Right atrium auricular region (tissue), 2 donors: Measurements from ENCODE around the gene ZNF319. TPM values are rescaled to one million over a fixed set of nuclear protein-coding genes. Genes with fewer than 3 reads are reported as not detected.

Experiments
- DNase-seq: peaks from one replicate; pipeline ENCODE4 v3.0.0-alpha.2; 2019; ENCODE audit warnings: low spot score
- H3K27ac ChIP-seq, 2 donors: fragments of 200-600 bp; sonication (generic); 1 replicate in 1 of 2; 2 replicates in 1 of 2; pipeline ENCODE4 v1.5.1; 2016 to 2019
- H3K27me3 ChIP-seq, 2 donors: fragments of 200-600 bp; sonication (generic); one replicate each; pipeline versions ENCODE4 v1.5.1 to v1.6.0; 2017 to 2019
- H3K36me3 ChIP-seq: fragments of 200-600 bp; sonication (generic); one replicate; pipeline ENCODE4 v1.5.1; 2016
- H3K4me1 ChIP-seq, 2 donors: fragments of 200-600 bp; sonication (generic); one replicate each; pipeline versions ENCODE4 v1.5.1 to v1.6.0; 2017 to 2019
- H3K4me3 ChIP-seq, 2 donors: fragments of 200-600 bp; sonication (generic); 1 replicate in 1 of 2; 2 replicates in 1 of 2; pipeline ENCODE4 v1.5.1; 2017 to 2019; ENCODE audit warnings: mild to moderate bottlenecking in 1 of 2, moderate library complexity in 1 of 2
- H3K9me3 ChIP-seq, 2 donors: fragments of 200-600 bp; sonication (generic); one replicate each; pipeline ENCODE4 v1.5.1; 2019
- CTCF ChIP-seq, 2 donors: fragments of 200-600 bp; sonication (generic); IDR thresholded peaks; one replicate each; pipeline ENCODE4 v1.5.1; 2019; ENCODE audit warnings: antibody characterized with exemption in 2 of 2
- total RNA-seq, 2 donors: library from RNA; depleted of rRNA; stranded (reverse); fragments of >200 nt; gene quantifications; one replicate each; pipeline ENCODE4 v1.1.0, GENCODE V29; 2016

ZNF319 gene
- total RNA-seq, 2 donors from 2014 or later: 5.1 to 6.6 TPM

GRCh38 chr16:57998486-57998885 lies 2.0 kb downstream of the ZNF319 start:
- DNase-seq: no peak
- Histone ChIP-seq H3K36me3 (peaks cover 37% of the 10 kb centered on the region), H3K9me3 (no peaks in the 10 kb centered on the region), H3K4me3 (no peak overlapping the region), H3K27ac (peak overlapping the region; percentile 6 to 87), H3K4me1 (peaks cover 0 to 38% of the 10 kb centered on the region in 2 donors), H3K27me3 (no peaks in the 10 kb centered on the region)
- no peak for TF ChIP-seq CTCF (IDR thresholded peaks at IDR 0.05)

GRCh38 chr16:57997528-57998265 lies 2.8 kb downstream of the ZNF319 start:
- H3K9me3 ChIP-seq: no peaks in the 10 kb centered on the region
- H3K36me3 ChIP-seq: peaks cover 37% of the 10 kb centered on the region
- no peak overlapping the region for H3K27ac ChIP-seq
- H3K4me3 ChIP-seq: no peak overlapping the region
- peaks cover 0 to 38% of the 10 kb centered on the region in 2 donors for H3K4me1 ChIP-seq
- no peak for DNase-seq
- TF ChIP-seq CTCF (IDR thresholded peaks at IDR 0.05): no peak
- no peaks in the 10 kb centered on the region for H3K27me3 ChIP-seq

GRCh38 chr16:57997176-57997527 lies 3.3 kb downstream of the ZNF319 start:
- peaks cover 0 to 37% of the 10 kb centered on the region in 2 donors for H3K4me1 ChIP-seq
- no peak for TF ChIP-seq CTCF (IDR thresholded peaks at IDR 0.05)
- no peaks in the 10 kb centered on the region for H3K9me3 ChIP-seq
- H3K36me3 ChIP-seq: peaks cover 37% of the 10 kb centered on the region
- no peak overlapping the region for H3K27ac ChIP-seq
- no peak for DNase-seq
- H3K4me3 ChIP-seq: no peak overlapping the region
- no peaks in the 10 kb centered on the region for H3K27me3 ChIP-seq

GRCh38 chr16:57996406-57997175 lies 3.9 kb downstream of the ZNF319 start:
- peaks cover 0 to 31% of the 10 kb centered on the region in 2 donors for H3K4me1 ChIP-seq
- H3K27ac ChIP-seq: no peak overlapping the region
- H3K9me3 ChIP-seq: no peaks in the 10 kb centered on the region
- no peak overlapping the region for H3K4me3 ChIP-seq
- H3K27me3 ChIP-seq: no peaks in the 10 kb centered on the region
- no peak for TF ChIP-seq CTCF (IDR thresholded peaks at IDR 0.05)
- DNase-seq: no peak
- peaks cover 37% of the 10 kb centered on the region for H3K36me3 ChIP-seq

GRCh38 chr16:57995721-57996405 lies 4.6 kb downstream of the ZNF319 start:
- H3K4me3 ChIP-seq: no peak overlapping the region
- no peaks in the 10 kb centered on the region for H3K27me3 ChIP-seq
- H3K9me3 ChIP-seq: no peaks in the 10 kb centered on the region
- H3K4me1 ChIP-seq: peaks cover 0 to 28% of the 10 kb centered on the region in 2 donors
- H3K27ac ChIP-seq: no peak overlapping the region
- TF ChIP-seq CTCF (IDR thresholded peaks at IDR 0.05): no peak
- peaks cover 37% of the 10 kb centered on the region for H3K36me3 ChIP-seq
- no peak for DNase-seq
